Osteocyte (in vitro differentiated cells): ENCODE results near the gene ANTKMT. TPM values are rescaled to one million over a fixed set of nuclear protein-coding genes. Genes with fewer than 3 reads are reported as not detected.
"Not testable (repeated sequence)": the region's sequence is repeated elsewhere in the genome, so short reads cannot be mapped to it uniquely, and the experiment has no call there.

ENCODE experiments used
- DNase-seq: peaks from one replicate; pipeline ENCODE4 v3.0.0; 2021; ENCODE audit warnings: mixed read lengths; ENCODE audit not compliant: unreplicated experiment; ENCODE audit errors: extremely low spot score
- H3K27ac Mint-ChIP-seq: one replicate; pipeline ENCODE4 v1.8.0; 2021; ENCODE audit warnings: mild to moderate bottlenecking, mixed read lengths; ENCODE audit not compliant: unreplicated experiment
- H3K27me3 Mint-ChIP-seq: one replicate; pipeline ENCODE4 v1.8.0; 2021; ENCODE audit warnings: mixed read lengths; ENCODE audit not compliant: unreplicated experiment
- H3K36me3 Mint-ChIP-seq: one replicate; pipeline ENCODE4 v1.8.0; 2021; ENCODE audit warnings: mixed read lengths; ENCODE audit not compliant: unreplicated experiment
- H3K4me1 Mint-ChIP-seq: one replicate; pipeline ENCODE4 v1.8.0; 2021; ENCODE audit warnings: mixed read lengths; ENCODE audit not compliant: unreplicated experiment
- H3K4me3 Mint-ChIP-seq: one replicate; pipeline ENCODE4 v1.8.0; 2021; ENCODE audit warnings: mild to moderate bottlenecking, moderate library complexity, mixed read lengths; ENCODE audit not compliant: unreplicated experiment
- H3K9me3 Mint-ChIP-seq: one replicate; pipeline ENCODE4 v1.8.0; 2021; ENCODE audit warnings: mixed read lengths; ENCODE audit not compliant: unreplicated experiment
- CTCF ChIP-seq: fragments of 200-600 bp; sonication (generic); IDR thresholded peaks from 2 replicates; pipeline ENCODE4 v1.5.0; 2021; ENCODE audit warnings: antibody characterized with exemption, mild to moderate bottlenecking, moderate library complexity
- total RNA-seq: library from RNA; stranded (reverse); gene quantifications from 2 replicates; pipeline ENCODE4 v1.2.1, GENCODE V29; 2021

Gene ANTKMT
- total RNA-seq, 1 donor from 2014 or later: 41.7 TPM

GRCh38 chr16:750485-750884, 29.5 kb downstream of the ANTKMT start:
- TF ChIP-seq CTCF: no peak

GRCh38 chr16:751152-752006, 30.4 kb downstream of the ANTKMT start:
- H3K27ac Mint-ChIP-seq: no peak overlapping the region

More at GRCh38 chr16:750485-750884, 29.5 kb downstream of the ANTKMT start:
- Mint-ChIP-seq H3K9me3 (no peaks in the 10 kb centered on the region), H3K4me1 (peaks cover 2% of the 10 kb centered on the region), H3K36me3 (no peaks in the 10 kb centered on the region), H3K27ac (no peak overlapping the region), H3K27me3 (peaks cover 8% of the 10 kb centered on the region), H3K4me3 (no peak overlapping the region)
- no peak for DNase-seq

DNA sequence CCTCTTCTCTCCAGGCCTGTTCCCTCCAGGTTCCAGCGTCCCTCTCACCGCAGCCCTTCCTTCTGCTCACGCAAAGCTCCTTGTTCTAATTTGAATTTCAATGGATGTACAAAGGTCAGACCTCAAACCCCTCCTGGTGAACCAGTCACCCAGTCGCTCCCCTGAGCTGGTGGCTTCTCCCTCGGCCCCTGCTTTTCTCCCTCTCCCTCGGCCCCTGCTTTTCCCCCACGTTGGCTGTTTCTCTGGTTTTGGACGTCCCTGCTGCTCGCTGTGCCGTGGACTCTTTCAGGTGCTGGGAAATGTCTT, 31.0 kb downstream of the ANTKMT start:
- Mint-ChIP-seq H3K27ac (no peak overlapping the region), H3K4me3 (no peak overlapping the region), H3K36me3 (no peaks in the 10 kb centered on the region), H3K4me1 (peaks cover 2% of the 10 kb centered on the region), H3K9me3 (peaks cover 4% of the 10 kb centered on the region), H3K27me3 (peaks cover 8% of the 10 kb centered on the region)
- no peak for DNase-seq
- no peak for TF ChIP-seq CTCF

More at GRCh38 chr16:751152-752006, 30.4 kb downstream of the ANTKMT start:
- Mint-ChIP-seq H3K4me3 (no peak overlapping the region), H3K9me3 (peaks cover 1% of the 10 kb centered on the region), H3K27me3 (peaks cover 8% of the 10 kb centered on the region), H3K4me1 (peaks cover 2% of the 10 kb centered on the region), H3K36me3 (no peaks in the 10 kb centered on the region)
- DNase-seq: no peak
- no peak for TF ChIP-seq CTCF

DNA sequence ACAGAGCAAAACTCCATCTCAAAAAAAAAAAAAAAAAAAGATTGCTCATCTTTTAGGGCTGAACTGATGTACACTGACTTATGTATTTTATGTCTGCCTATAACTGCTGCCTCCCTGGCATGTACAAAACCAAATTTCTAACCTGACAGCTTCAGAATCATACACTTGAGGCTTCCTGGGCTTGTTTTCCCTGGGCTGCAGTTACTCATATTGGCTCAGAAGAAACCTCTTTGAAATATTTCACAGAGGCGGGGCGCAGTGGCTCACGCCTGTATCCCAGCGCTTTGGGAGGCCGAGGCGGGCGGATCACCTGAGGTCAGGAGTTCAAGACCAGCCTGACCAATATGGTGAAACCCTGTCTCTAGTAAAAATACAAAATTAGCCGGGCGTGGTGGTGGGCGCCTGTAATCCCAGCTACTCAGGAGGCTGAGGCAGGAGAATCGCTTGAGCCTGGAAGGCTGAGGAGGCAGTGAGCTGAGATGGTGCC, 33.2 kb downstream of the ANTKMT start:
- DNase-seq, H3K27ac Mint-ChIP-seq, H3K27me3 Mint-ChIP-seq, H3K4me3 Mint-ChIP-seq, H3K36me3 Mint-ChIP-seq, H3K4me1 Mint-ChIP-seq, H3K9me3 Mint-ChIP-seq: not testable (repeated sequence)

DNA sequence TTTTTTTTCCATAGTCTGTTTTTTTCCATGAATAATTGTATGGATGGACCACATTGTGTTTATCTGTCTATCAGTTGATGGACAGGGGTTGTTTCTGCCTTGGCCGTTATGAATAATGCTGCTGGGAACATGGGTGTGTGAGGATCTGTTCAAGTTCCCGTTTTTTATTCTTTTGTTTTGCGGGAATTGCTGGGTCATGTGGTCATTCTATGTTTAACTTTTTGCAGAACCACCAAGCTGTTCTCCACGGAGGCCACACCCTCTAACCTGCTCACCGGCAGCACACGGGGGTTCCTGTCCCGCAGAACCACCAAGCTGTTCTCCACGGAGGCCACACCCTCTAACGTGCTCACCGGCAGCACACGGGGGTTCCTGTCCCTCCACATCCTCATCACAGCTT, 33.7 kb downstream of the ANTKMT start:
- TF ChIP-seq CTCF: no peak
- no peaks in the 10 kb centered on the region for H3K36me3 Mint-ChIP-seq
- H3K4me1 Mint-ChIP-seq: peaks cover under 1% of the 10 kb centered on the region
- peaks cover 8% of the 10 kb centered on the region for H3K27me3 Mint-ChIP-seq
- H3K9me3 Mint-ChIP-seq: peaks cover 4% of the 10 kb centered on the region
- H3K27ac Mint-ChIP-seq: no peak overlapping the region
- no peak overlapping the region for H3K4me3 Mint-ChIP-seq
- no peak for DNase-seq
